ENCODE measurements around the gene SHTN1. TPM values are rescaled to one million over a fixed set of nuclear protein-coding genes. Genes with fewer than 3 reads are reported as not detected.

Gene SHTN1
- total and polyA plus RNA-seq, 2 experiments from 2014 or later = 0.86 to 3.5 TPM

GRCh38 chr10:116878123-116878522 lies 126.9 kb downstream of the SHTN1 start:
- Histone ChIP-seq H3K9me3 (ENCODE audit: low read depth) (no peaks in the 10 kb centered on the region), H3K79me2 (ENCODE audit: insufficient read depth) (no peaks in the 10 kb centered on the region), H3K9ac (no peak overlapping the region), H3K9me2 (ENCODE audit: insufficient read depth) (no peaks in the 10 kb centered on the region), H2AFZ (no peak overlapping the region), H3F3A (ENCODE audit: insufficient read depth) (no peaks in the 10 kb centered on the region), H4K20me1 (ENCODE audit: insufficient read depth) (no peaks in the 10 kb centered on the region), H3K36me3 (ENCODE audit: low read depth) (no peaks in the 10 kb centered on the region), H3K4me3 (no peak overlapping the region), H3K27me3 (replicated peaks; ENCODE audit: insufficient read depth) (peaks cover 13% of the 10 kb centered on the region; the same call in 1 of the 2 replicates), H3K4me1 (ENCODE audit: insufficient read depth) (no peaks in the 10 kb centered on the region), H3K27ac (no peak overlapping the region), H3K4me2 (ENCODE audit: unreplicated experiment) (no peak overlapping the region)
- 65 to 69% methylated on average over 2 of the region's 2 CpGs for WGBS, 2 experiments (ENCODE audit: low coverage in 1 of 2, low lambda C conversion rate in 2 of 2, missing lambda C conversion rate in 2 of 2)
- in situ Hi-C loops (cut with MboI) = no loop called here
- DNase-seq = no peak
- TF ChIP-seq EZH2 (IDR thresholded peaks at IDR 0.05; ENCODE audit: insufficient read depth, poor library complexity, severe bottlenecking) (no peak), EZH2phosphoT487 (IDR thresholded peaks at IDR 0.05; ENCODE audit: insufficient read depth, low read depth) (no peak)

DNA sequence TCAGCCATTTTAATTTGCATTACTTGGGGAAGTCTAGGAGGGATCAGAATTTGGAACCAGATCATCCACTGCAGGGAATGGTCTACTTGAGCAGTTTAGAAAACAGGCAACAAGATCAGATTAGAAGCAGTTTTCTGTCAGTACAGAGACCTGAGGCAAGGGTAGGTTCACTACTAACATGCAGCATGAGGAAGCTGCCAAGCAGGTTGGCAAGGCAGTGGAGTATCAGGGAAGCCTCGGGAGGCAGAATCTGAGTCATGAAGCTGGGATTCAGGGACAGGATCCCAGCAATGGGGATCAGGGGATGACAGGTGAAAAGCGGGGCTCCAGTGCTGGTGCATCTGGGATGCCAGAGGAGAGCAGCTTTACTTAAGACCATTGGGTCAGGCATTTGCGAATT lies 127.6 kb downstream of the SHTN1 start:
- Histone ChIP-seq H3K9me3 (ENCODE audit: low read depth) (no peaks in the 10 kb centered on the region), H3K27me3 (replicated peaks; ENCODE audit: insufficient read depth) (peaks cover 19% of the 10 kb centered on the region; the same call in 1 of the 2 replicates), H3K4me3 (no peak overlapping the region), H4K20me1 (ENCODE audit: insufficient read depth) (no peaks in the 10 kb centered on the region), H3K9me2 (ENCODE audit: insufficient read depth) (no peaks in the 10 kb centered on the region), H3K36me3 (ENCODE audit: low read depth) (no peaks in the 10 kb centered on the region), H3K4me2 (ENCODE audit: unreplicated experiment) (no peak overlapping the region), H3K79me2 (ENCODE audit: insufficient read depth) (no peaks in the 10 kb centered on the region), H3F3A (ENCODE audit: insufficient read depth) (no peaks in the 10 kb centered on the region), H3K9ac (no peak overlapping the region), H2AFZ (no peak overlapping the region), H3K4me1 (ENCODE audit: insufficient read depth) (no peaks in the 10 kb centered on the region), H3K27ac (no peak overlapping the region)
- DNase-seq = no peak
- in situ Hi-C loops (cut with MboI) = no loop called here
- TF ChIP-seq EZH2 (IDR thresholded peaks at IDR 0.05; ENCODE audit: insufficient read depth, poor library complexity, severe bottlenecking) (no peak), EZH2phosphoT487 (IDR thresholded peaks at IDR 0.05; ENCODE audit: insufficient read depth, low read depth) (no peak)
- 54 to 60% methylated on average over 3 of the region's 3 CpGs for WGBS, 2 experiments (ENCODE audit: low coverage in 1 of 2, low lambda C conversion rate in 2 of 2, missing lambda C conversion rate in 2 of 2)

DNA sequence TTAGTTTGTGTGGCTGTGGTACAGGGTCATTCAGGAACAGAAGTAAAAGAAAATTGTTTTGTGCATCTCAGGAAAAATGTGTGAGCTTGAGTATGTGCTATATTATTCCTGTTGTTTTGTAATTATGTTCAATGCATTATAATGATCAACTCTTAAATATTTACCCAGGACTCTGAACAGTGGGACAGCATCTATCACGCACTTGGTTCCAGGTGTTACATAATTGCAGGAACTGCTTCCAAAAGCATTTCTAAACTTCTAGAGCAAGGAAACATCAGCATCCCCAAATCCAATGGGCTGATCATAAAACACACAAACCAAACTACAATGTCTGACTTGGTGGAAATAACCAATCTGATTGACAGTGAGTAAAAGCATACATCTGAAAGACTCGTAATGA lies 129.1 kb downstream of the SHTN1 start:
- Histone ChIP-seq H4K20me1 (ENCODE audit: insufficient read depth) (no peaks in the 10 kb centered on the region), H3K4me3 (no peak overlapping the region), H3K9me2 (ENCODE audit: insufficient read depth) (no peaks in the 10 kb centered on the region), H2AFZ (no peak overlapping the region), H3K4me2 (ENCODE audit: unreplicated experiment) (no peak overlapping the region), H3K4me1 (ENCODE audit: insufficient read depth) (no peaks in the 10 kb centered on the region), H3F3A (ENCODE audit: insufficient read depth) (no peaks in the 10 kb centered on the region), H3K36me3 (ENCODE audit: low read depth) (no peaks in the 10 kb centered on the region), H3K27me3 (replicated peaks; ENCODE audit: insufficient read depth) (peaks cover 19% of the 10 kb centered on the region; the same call in 1 of the 2 replicates), H3K9me3 (ENCODE audit: low read depth) (no peaks in the 10 kb centered on the region), H3K27ac (no peak overlapping the region), H3K79me2 (ENCODE audit: insufficient read depth) (no peaks in the 10 kb centered on the region), H3K9ac (no peak overlapping the region)
- in situ Hi-C loops (cut with MboI) = no loop called here
- TF ChIP-seq EZH2phosphoT487 (IDR thresholded peaks at IDR 0.05; ENCODE audit: insufficient read depth, low read depth) (no peak), EZH2 (IDR thresholded peaks at IDR 0.05; ENCODE audit: insufficient read depth, poor library complexity, severe bottlenecking) (no peak)
- DNase-seq = no peak
- 87 to 92% methylated on average over 2 of the region's 2 CpGs for WGBS, 2 experiments (ENCODE audit: low coverage in 1 of 2, low lambda C conversion rate in 2 of 2, missing lambda C conversion rate in 2 of 2)

GRCh38 chr10:116873134-116873533 lies 131.9 kb downstream of the SHTN1 start:
- Histone ChIP-seq H3F3A (ENCODE audit: insufficient read depth) (no peaks in the 10 kb centered on the region), H2AFZ (no peak overlapping the region), H3K9me2 (ENCODE audit: insufficient read depth) (no peaks in the 10 kb centered on the region), H3K4me3 (no peak overlapping the region), H3K27me3 (replicated peaks; ENCODE audit: insufficient read depth) (peaks cover 19% of the 10 kb centered on the region; the same call in 1 of the 2 replicates), H3K4me2 (ENCODE audit: unreplicated experiment) (no peak overlapping the region), H3K27ac (no peak overlapping the region), H3K9ac (no peak overlapping the region), H4K20me1 (ENCODE audit: insufficient read depth) (no peaks in the 10 kb centered on the region), H3K36me3 (ENCODE audit: low read depth) (no peaks in the 10 kb centered on the region), H3K9me3 (ENCODE audit: low read depth) (no peaks in the 10 kb centered on the region), H3K4me1 (ENCODE audit: insufficient read depth) (no peaks in the 10 kb centered on the region), H3K79me2 (ENCODE audit: insufficient read depth) (no peaks in the 10 kb centered on the region)
- WGBS, 2 experiments (ENCODE audit: low coverage in 1 of 2, low lambda C conversion rate in 2 of 2, missing lambda C conversion rate in 2 of 2) = 2 to 3% methylated on average over 2 of the region's 2 CpGs
- in situ Hi-C loops (cut with MboI) = no loop called here
- no peak for DNase-seq
- TF ChIP-seq EZH2phosphoT487 (IDR thresholded peaks at IDR 0.05; ENCODE audit: insufficient read depth, low read depth) (no peak), EZH2 (IDR thresholded peaks at IDR 0.05; ENCODE audit: insufficient read depth, poor library complexity, severe bottlenecking) (no peak)

- Histone ChIP-seq H3K79me2 (ENCODE audit: insufficient read depth) (no peaks in the 10 kb centered on the region), H3K9ac (no peak overlapping the region), H4K20me1 (ENCODE audit: insufficient read depth) (no peaks in the 10 kb centered on the region), H3K4me2 (ENCODE audit: unreplicated experiment) (no peak overlapping the region), H3K36me3 (ENCODE audit: low read depth) (no peaks in the 10 kb centered on the region), H3K4me1 (ENCODE audit: insufficient read depth) (no peaks in the 10 kb centered on the region), H2AFZ (no peak overlapping the region), H3F3A (ENCODE audit: insufficient read depth) (no peaks in the 10 kb centered on the region), H3K9me3 (ENCODE audit: low read depth) (no peaks in the 10 kb centered on the region), H3K27me3 (replicated peaks; ENCODE audit: insufficient read depth) (peaks cover 19% of the 10 kb centered on the region; the same call in 1 of the 2 replicates), H3K4me3 (no peak overlapping the region), H3K27ac (no peak overlapping the region), H3K9me2 (ENCODE audit: insufficient read depth) (no peaks in the 10 kb centered on the region)
- 73% methylated on average over 2 of the region's 2 CpGs for WGBS, 2 experiments (ENCODE audit: low coverage in 1 of 2, low lambda C conversion rate in 2 of 2, missing lambda C conversion rate in 2 of 2)
- DNase-seq = no peak
- in situ Hi-C loops (cut with MboI) = no loop called here
- TF ChIP-seq EZH2phosphoT487 (IDR thresholded peaks at IDR 0.05; ENCODE audit: insufficient read depth, low read depth) (no peak), EZH2 (IDR thresholded peaks at IDR 0.05; ENCODE audit: insufficient read depth, poor library complexity, severe bottlenecking) (no peak)
Observed at GRCh38 chr10:116870949-116871348, 134.0 kb downstream of the SHTN1 start.

All from GM23248 (cell line).